SHP77 treated with DMSO at 0.1 percent for 48 hours (cell line): Measurements from ENCODE around the gene MGAT1.
"Not testable (repeated sequence)": the region's sequence is repeated elsewhere in the genome, so short reads cannot be mapped to it uniquely, and the experiment has no call there.

Source experiments
- DNase-seq: peaks from one replicate; lab custom pipeline; 2025; lab: John Stamatoyannopoulos, UW

Gene MGAT1

DNA sequence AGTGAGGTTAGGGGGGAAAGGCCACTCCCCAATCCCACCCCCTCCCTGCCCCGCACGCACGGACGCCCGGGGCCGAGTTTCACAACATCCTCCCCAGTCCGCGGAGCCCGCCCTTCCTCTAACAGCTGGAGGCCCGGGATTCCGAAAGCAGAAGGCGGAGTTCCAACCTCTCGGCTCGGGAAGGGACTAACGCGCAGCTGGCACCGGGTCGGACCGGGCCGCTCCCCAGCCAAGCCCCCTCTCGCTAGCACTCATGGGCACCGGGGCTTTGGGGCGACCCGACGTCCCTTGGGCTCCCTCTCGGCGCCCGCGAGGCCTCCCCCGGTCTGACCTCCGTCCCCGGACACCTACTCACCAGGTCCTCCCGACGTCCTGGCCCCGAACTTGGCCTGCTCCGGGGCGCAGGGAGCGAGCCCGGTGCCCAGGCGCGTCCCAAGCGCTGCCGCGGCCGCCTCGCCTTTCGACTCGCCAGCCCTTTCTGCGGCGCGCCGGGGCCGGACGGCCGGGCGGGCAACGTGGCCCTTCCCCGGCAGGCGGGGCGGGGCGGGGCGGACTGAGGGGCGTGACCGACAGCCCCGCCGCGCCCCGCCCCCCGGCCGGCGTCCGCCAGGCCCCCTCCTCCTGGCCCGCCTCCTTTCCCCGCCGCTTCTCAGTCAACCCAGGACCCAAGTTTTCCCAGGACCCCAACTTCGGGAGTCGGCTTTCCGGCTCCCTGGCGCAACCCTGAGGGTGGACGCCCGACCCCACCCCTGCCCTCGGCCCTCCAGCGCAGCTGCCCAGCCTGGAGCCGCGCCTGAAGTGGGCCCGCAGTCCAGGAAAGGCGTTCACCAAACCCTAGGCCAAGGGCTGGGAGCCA lies at the start of gene MGAT1:
Gene MGAT1 (minus strand): TSS at position 482 of the 856 bp plus-strand sequence. CDS start 9,835 bp downstream, outside the sequence.
- no peak for DNase-seq

DNA sequence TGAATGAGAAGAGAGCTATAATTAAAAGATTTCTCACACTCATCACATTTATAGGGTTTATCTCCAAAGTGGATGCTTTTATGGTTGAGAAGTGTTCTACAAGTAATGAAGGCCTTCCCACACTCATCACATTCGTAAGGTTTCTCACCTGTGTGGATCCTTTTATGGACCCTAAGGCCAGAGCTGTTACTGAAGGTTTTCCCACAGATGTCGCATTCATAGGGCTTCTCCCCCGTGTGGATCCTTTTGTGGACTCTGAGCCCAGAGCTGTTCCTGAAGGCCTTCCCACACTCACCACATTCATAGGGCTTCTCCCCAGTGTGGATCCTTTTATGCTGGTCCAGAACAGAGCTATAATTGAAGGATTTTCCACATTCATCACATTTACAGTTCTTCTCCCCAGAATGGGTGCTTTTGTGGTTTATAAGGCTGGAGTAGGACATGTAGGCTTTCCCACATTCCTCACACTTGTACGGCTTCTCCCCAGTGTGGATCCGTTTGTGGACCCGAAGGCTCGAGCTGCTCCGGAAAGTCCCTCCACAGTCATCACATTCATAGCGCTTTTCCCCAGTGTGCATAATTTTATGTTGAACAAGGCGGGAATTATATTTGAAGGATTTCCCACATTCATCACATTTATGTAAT lies 48.0 kb upstream of the MGAT1 start:
- no peak for DNase-seq

DNA sequence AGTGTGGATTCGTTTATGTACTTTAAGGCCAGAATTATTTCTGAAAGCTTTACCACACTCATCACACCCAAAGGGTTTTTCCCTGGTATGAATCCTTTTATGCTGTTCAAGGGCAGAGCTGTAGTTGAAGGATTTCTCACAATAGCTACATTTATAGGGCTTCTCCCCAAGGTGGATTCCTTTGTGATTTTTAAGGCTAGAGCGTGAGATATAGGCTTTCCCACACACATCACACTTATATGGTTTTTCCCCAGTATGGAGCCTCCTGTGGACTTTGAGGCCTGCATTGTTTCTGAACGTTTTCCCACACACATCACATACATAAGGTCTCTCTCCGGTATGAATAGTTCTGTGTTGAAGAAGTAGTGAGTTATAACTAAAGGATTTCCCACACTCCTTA lies 47.2 kb upstream of the MGAT1 start:
- DNase-seq, result no peak

DNA sequence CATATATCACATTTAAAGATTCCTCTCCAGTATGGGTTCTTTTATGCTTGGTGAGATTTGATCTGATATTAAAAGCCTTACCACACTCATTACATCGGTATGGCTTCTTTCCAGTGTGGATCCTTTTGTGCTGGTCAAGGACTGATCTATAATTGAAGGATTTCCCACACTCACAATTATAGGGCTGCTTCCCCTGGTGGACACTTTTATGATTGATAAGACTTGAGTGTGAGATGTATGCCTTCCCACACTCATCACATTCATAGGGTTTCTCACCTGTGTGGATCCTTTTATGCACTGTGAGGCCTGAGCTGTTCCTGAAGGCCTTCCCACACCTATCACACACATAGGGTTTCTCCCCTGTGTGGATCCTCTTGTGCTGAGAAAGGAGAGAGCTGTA lies 46.3 kb upstream of the MGAT1 start:
- no peak for DNase-seq

DNA sequence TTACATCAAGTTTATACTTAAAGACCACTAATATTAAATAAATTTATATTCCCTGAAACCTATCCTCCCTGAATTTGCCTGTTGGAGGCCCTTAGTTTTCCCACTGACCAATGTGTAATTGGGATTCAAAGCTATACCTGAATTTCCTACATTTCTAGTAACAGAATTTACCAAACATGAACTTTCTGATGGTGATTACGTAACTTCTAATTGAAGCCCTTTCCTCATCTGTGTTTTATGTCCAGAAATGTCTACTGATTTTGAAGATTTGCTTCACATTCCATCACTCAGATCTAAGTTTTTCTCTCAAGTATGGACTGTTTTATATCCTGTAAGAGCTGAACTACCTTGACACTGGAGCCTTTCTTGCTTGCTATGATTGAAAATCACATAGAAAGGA lies 45.7 kb upstream of the MGAT1 start:
- DNase-seq, result no peak

DNA sequence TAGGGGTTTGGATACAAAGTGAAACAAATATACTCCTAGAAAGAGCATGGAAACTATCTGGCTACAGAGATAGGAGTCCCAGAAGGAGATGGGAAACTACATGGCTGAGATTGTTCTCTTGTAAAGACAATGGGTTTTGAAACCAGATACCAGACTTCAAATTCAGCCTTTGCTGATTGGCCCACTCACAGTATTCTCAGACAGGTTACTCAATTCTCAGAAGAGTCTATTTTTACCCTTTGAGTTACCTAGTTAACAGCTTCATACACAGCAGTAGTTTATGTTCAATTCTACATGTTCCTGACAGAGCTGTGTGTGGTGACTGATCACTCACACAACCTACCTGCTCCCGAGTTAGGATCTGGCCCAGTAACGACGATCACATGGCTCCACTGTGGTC lies 44.4 kb upstream of the MGAT1 start:
- DNase-seq, result no peak

DNA sequence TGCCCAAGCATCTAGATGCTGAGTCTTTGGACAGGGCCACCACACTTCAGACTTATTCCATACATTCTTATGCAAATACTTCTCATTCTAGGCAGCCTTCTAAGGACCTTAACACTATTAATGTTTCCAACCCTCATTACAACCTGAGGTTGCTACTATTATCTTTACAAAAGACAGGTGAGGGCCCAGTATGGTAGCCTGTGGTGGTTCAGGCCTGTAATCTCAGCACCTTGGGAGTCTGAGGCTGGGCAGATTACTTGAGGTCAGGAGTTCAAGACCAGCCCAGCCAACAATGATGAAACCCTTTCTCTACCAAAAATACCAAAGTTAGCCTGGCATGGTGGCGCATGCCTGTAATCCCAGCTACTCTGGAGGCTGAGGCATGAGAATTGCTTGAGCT lies 42.3 kb upstream of the MGAT1 start:
- DNase-seq, result no peak

DNA sequence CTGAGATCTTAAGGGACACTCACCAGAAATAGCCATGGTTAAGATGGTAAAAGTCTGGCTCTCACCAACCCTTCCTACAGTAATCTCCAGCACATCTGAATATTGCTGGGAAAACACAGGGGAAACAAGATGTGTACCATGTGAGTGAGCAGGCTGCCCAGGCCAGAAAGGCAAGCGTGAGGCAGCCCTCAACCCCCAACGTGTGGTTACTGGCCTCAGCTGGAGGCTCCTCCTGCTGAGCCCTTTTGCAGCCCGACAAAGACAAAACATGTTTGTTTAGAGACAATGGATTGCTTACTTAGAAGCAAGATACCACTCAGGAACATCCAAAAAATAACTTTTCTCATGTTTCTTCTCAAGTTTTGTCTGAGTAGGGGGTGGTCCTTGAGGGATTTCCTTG lies 41.8 kb upstream of the MGAT1 start:
- no peak for DNase-seq

DNA sequence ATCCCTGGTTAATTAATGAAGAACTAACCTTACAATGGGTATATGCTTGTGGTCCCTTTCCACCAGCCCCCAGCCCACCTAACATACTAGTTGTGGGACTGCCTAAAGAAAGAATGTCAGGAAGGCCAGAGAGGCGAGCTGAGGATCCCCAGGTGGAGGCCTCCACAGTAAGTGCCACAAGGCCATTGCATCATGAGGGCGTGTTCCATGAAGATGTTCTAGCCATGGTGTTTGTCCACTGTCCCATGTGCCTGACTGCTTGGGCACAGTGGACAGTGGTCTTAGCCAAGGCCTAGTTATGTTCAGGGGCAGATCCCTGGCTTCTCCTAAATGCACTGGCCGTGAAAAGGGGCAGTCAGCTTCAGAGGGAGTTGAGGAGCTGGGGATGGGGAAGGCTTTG lies 37.3 kb upstream of the MGAT1 start:
- no peak for DNase-seq

DNA sequence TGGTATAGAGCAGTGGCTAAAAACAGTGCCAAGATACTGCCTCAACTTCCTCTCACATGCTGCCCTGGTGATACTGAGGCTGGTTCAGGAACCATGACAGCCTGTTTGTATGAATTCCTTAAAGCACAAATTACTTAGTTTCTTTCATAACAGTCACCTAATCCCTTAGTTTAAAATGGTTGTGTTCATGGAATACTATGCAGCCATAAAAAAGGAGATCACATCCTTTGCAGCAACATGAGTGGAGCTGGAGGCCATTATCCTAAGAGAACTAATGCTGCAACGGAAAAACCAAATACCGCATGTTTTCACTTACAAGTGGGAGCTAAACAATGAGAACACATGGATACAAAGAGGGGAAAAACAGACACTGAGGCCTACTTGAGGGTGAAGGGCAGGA lies 36.6 kb upstream of the MGAT1 start:
- DNase-seq, result no peak

DNA sequence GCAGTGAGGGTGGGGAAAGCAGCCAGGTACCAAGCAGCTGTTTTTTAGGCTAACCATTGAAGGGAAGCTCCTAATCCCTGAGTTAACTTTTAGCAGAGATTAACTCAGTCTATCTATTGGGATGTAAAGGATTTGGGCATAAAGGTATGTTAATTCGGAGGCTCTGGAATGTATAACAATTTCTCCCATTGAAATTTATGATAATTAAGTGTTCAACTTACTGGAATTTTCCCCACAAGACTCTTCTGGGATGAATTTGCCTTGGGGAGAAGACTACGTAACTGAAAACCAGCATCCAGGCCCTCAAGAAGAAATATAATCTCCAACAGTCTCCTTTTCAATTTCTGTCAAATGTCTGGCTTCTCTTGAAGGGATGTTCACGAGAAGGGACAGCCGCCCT lies 34.9 kb upstream of the MGAT1 start:
- no peak for DNase-seq

DNA sequence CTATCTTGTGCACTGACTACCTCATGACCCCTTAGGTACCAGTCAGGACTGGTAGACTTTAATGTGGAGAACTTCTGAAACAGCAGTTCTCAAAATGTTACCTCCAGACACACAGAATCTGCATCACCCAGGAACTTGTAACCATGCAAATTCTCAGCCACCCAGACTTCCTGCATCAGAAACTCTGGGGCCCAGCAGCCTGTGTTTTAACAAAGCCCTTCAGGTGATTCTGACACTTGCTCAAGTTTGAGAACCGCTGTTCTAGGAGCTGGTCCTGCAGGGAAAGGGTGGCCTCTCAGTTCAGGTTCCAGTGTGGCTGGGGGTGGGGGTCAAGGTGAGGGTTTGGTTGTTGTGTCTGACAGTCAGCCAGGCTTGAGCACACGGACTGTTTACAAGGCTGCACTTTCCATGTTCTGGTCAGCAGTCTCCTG lies 30.0 kb upstream of the MGAT1 start:
- no peak for DNase-seq

DNA sequence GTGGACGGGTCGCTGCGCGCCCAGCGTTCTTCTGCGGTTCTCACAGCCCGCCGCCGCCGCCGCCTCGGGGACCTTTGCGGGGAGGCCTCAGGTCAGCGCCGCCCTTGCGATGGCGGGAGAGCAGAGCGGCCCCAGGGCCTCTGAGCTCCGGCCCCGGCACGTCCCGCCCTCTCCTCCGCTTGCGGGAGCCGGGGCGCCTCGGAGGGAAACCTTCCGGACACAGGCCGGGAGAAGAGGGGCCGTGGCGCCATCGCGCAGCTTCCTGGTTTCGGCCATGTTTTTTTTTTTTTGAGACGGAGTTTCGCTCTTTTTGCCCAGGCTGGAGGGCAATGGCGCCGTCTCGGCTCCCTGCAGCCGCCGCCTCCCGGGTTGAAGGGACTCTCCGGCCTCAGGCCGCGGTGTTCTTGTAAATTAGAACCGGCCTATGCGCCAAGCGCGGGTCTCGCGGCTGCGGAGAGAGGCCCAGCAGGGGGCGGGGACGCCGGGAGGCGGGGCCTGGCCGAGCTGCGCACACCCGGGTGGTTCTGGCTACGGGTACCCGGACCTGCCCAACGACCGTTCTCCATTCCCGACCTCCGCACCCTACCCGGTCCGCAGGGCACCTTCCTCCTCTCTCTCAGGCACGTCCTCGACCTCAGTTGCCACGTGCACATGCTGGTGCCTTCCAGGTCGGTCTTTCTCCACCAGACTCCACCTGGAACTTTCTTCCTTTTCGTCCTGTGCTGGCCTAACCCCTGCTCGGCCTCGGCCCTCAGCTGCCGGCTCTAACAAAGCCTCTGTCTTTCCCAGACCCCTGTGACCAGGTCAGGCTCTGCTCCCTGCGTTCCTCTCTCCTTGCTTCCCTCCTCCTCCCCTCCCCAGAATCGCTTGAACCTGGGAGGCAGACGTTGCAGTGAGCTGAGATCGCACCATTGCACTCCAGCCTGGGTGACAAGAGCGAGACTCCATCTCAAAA lies 28.8 kb upstream of the MGAT1 start:
- DNase-seq, result peak; percentile 22

DNA sequence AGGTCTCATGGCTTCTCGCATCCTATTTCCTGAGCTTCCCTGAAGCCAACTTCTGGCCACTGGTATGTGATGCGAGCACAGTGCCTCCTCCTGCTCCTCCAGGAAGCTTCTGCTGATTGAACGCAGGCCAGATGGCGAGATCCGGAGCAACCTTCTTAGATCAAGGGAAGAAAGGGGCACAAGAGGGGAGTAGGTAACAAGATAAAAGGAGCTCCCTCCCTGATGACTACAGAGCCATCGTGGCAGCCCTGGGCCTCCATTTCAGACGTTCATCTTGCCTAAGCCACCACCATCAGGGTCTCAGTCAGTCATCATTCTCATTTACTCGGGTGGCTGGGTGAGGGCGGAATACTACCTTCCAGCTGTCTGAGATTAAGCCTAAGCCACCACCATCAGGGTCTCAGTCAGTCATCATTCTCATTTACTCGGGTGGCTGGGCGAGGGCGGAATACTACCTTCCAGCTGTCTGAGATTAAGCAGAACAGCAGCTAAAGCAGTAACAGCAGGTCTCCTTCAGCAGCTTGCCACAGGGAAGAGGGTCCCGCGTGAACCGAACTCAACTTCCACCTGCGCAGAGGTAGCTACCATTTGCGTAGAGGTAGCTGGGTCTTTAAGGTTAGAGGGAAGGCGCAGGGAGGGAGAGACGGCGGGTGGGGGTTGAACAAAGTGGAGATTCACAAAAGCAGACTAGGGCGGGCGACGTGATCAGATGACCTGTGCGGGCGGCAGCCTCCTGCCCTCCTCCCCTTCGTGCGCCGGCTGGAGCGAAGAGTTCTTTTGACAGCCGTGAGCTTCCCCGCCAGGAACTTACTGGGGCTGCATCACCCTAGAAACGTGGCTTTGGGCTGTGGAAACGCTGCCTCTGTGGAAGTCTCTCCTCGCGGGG lies 27.9 kb upstream of the MGAT1 start:
- DNase-seq, result no peak

DNA sequence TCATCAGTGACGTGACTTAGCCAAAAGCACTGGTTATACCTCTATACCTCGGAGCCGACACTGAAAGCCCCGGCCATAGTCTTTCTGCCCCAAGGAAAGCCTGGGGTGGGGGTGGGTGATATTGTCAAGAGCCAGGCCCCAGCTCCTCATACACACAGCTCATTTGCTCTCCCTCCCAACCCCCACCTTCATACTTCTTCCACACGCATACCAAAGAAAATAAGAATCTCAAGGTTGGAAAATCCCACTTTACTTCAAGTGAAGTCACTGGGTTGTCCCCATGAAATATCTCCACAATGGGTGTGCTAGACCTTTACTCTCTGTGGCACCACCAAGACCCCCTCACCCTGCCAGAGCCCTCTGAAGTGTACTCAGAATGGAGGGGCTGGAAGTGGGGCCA lies 27.1 kb upstream of the MGAT1 start:
- no peak for DNase-seq

DNA sequence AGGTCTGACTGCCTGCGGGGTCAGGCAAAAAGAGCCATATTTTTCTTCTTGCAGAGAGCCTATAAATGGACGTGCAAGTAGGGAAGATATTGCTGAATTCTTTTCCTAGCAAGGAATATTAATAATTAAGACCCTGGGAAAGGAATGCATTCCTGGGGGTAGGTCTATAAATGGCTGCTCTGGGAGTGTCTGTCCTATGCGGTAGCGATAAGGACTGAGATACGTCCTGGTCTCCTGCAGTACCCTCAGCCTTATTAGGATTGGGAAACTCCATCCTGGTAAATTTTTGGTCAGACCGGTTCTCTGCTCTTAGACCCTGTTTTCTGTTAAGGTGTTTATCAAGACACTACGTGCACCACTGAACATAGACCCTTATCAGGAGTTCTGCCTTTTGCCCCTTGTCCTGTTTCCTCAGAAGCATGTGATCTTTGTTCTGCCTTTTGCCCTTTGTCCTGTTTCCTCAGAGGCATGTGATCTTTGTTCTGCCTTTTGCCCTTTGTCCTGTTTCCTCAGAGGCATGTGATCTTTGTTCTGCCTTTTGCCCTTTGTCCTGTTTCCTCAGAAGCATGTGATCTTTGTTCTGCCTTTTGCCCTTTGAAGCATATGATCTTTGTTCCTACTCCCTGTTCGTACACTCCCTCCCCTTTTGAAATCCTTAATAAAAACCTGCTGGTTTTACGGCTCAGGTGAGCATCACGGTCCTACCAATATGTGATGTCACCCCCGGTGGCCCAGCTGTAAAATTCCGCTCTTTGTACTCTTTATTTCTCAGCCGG lies 26.3 kb upstream of the MGAT1 start:
- not testable (repeated sequence) for DNase-seq

DNA sequence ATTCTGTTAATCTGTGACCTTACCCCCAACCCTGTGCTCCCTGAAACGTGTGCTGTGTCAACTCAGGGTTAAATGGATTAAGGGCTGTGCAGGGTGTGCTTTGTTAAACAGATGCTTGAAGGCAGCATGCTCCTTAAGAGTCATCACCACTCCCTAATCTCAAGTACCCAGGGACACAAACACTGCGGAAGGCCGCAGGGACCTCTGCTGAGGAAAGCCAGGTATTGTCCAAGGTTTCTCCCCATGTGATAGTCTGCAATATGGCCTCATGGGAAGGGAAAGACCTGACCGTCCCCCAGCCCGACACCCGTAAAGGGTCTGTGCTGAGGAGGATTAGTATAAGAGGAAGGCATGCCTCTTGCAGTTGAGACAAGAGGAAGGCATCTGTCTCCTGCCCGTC lies 24.8 kb upstream of the MGAT1 start:
- not testable (repeated sequence) for DNase-seq

DNA sequence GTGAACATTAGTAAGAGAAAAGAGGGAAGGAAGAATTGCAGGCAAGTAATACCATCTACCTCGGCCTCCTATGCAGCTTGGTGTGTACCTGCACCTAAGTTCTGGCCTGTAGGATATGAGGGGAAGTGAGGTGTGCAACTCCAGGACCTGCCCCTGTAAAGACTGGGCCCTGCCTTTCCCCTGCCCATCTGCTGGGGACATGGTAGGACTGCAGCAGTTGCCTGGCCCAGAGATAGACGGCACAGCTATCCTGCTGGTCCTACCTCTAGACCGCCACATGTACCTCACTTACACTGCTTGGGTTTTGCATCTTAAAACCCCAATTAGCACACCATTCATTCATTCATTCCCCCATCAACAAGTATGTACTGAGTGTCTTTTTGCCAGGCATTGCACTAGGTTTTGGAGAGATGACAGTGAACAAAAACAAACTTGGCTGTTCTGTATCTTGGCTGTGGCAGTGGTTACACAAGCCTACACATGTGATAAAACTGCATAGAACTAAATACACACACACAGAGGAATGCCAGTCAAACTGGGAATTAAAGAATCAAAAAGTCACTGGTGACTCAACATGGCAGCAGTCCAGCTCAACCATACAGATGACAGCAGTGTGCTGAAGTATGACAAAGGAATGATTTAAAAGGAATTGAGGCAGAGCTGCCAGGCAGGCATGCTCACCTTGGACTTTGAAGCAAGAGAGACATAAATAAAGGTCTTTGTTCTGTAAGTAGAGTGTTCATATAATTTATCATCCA lies 23.3 kb upstream of the MGAT1 start:
- no peak for DNase-seq

DNA sequence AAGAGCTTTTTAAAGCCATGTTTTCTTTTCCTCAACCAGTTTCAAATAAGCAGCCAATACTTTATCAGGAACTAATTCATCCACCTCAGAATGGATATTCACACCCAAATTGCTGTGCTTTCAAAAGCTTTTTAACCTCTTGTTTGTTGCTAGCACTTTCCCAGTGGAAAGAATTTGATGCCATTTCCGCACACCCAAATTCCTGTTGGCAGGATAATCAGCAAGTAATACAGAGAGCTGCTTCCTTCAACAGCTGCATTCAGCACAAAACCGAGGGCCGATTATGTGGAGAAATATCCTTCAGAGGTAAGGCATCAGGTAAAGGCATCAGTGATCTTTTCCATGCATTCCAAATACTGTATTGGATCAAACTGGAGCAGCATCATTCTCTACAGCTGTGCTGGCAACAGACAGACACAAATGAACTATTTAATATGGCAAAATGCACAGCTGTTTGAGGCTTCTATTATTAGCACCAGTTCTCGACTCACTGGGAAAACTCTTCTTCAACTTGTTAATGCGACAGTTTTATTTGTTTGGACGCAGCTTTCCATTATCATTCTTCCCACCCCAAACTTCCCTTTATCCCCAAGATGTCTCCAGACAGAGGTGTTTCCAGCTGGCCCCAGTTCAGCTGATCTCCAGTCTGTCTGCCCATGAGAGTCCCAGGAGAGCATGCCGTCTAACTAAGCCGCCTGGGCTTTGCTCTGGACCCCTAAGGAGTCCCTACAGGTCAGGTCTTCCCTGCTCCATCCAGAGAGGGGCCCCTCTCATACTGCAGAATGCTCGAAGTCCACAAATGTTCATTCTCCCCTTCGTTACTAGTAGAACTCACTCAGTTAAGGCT lies 22.2 kb upstream of the MGAT1 start:
- no peak for DNase-seq
